SHP77 treated with DMSO at 0.1 percent for 48 hours (cell line): ENCODE measurements around the gene DCPS.
"Not testable (repeated sequence)": the region's sequence is repeated elsewhere in the genome, so short reads cannot be mapped to it uniquely, and the experiment has no call there.

ENCODE experiments used
- DNase-seq: peaks from one replicate; lab custom pipeline; 2025; lab: John Stamatoyannopoulos, UW

DCPS gene

GRCh38 chr11:126288237-126288636, 15.6 kb upstream of the DCPS start:
- DNase-seq, result no peak

- DNase-seq, result no peak
Measured at GRCh38 chr11:126290887-126291286, 13.0 kb upstream of the DCPS start.

- no peak for DNase-seq
Measured at GRCh38 chr11:126293726-126294125, 10.1 kb upstream of the DCPS start.

GRCh38 chr11:126297004-126297403, 6.9 kb upstream of the DCPS start:
- no peak for DNase-seq

GRCh38 chr11:126304457-126305075, 706 bp downstream of the DCPS start:
- DNase-seq, result no peak

GRCh38 chr11:126305699-126306098, 1.8 kb downstream of the DCPS start:
- no peak for DNase-seq

GRCh38 chr11:126307706-126308105, 3.8 kb downstream of the DCPS start:
- no peak for DNase-seq

- DNase-seq, result no peak
Measured at GRCh38 chr11:126308271-126308671, 4.4 kb downstream of the DCPS start.

GRCh38 chr11:126308771-126309170, 4.9 kb downstream of the DCPS start:
- DNase-seq, result not testable (repeated sequence)

- no peak for DNase-seq
Measured at GRCh38 chr11:126310200-126310991, 6.5 kb downstream of the DCPS start.

- DNase-seq, result no peak
Measured at GRCh38 chr11:126310992-126311310, 7.1 kb downstream of the DCPS start.

GRCh38 chr11:126311401-126312291, 7.8 kb downstream of the DCPS start:
- DNase-seq, result no peak

- no peak for DNase-seq
Measured at GRCh38 chr11:126312961-126313360, 9.1 kb downstream of the DCPS start.

- DNase-seq, result no peak
Measured at GRCh38 chr11:126313826-126314225, 10.0 kb downstream of the DCPS start.

GRCh38 chr11:126317432-126317755, 13.5 kb downstream of the DCPS start:
- DNase-seq, result no peak

GRCh38 chr11:126317756-126318573, 14.1 kb downstream of the DCPS start:
- DNase-seq, result no peak

GRCh38 chr11:126318574-126319373, 14.9 kb downstream of the DCPS start:
- DNase-seq, result no peak

GRCh38 chr11:126319374-126319740, 15.5 kb downstream of the DCPS start:
- no peak for DNase-seq

- DNase-seq, result no peak
Measured at GRCh38 chr11:126322996-126323395, 19.1 kb downstream of the DCPS start.

GRCh38 chr11:126327281-126328000, 23.6 kb downstream of the DCPS start:
- no peak for DNase-seq

GRCh38 chr11:126328001-126328390, 24.1 kb downstream of the DCPS start:
- DNase-seq, result no peak
